Lower leg skin (tissue), 3 donors: Measurements from ENCODE around the gene EFCAB6.

Experiments
- CTCF ChIP-seq, 3 donors: fragments of 450-650 bp; IDR thresholded peaks; one replicate each; pipeline ENCODE4 v1.5.1; 2016; ENCODE audit warnings: antibody characterized with exemption in 3 of 3, mild to moderate bottlenecking in 3 of 3, moderate library complexity in 2 of 3
- POLR2A ChIP-seq, 2 donors: fragments of 450-650 bp; IDR thresholded peaks; one replicate each; pipeline ENCODE4 v1.6.1; 2016 to 2017; ENCODE audit warnings: antibody characterized with exemption in 2 of 2, mild to moderate bottlenecking in 1 of 2, moderate library complexity in 1 of 2

GRCh38 chr22:43600265-43600664 is 211.8 kb downstream of the EFCAB6 start:
- TF ChIP-seq CTCF (IDR thresholded peaks at IDR 0.05) (no peak), POLR2A (IDR thresholded peaks at IDR 0.05) (no peak)
